GM18502 (cell line): Measurements from ENCODE around the gene OR1I1.

Source experiments
- ATAC-seq: cut with Tn5 transposase; IDR thresholded peaks from one replicate; pipeline ENCODE4 v1.9.1; 2021; ENCODE audit warnings: mild to moderate bottlenecking; ENCODE audit not compliant: unreplicated experiment, poor library complexity

OR1I1 gene

GRCh38 chr19:15115762-15116615 is 34.0 kb downstream of the OR1I1 start:
- ATAC-seq, result no peak

GRCh38 chr19:15116856-15117255 is 34.8 kb downstream of the OR1I1 start:
- ATAC-seq, result no peak

DNA sequence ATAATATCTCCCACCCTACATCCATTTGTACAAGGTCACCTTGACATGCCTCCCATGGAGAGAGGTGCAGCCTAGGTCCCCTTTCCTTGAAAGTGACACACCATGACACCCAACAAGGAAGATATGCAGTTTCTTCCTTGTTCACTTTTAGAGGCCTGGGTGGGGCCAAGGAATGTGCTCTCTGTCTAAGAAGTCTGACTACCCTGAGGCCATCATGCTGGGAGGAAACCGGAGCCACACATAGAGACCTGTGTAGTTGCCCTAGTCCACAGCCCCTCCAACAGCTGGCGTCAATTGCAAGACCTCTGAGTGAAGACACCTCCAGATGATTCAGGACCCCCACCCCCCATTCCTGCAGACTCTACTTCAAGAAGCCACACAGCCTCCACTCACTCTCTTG is 36.2 kb downstream of the OR1I1 start:
- no peak for ATAC-seq

DNA sequence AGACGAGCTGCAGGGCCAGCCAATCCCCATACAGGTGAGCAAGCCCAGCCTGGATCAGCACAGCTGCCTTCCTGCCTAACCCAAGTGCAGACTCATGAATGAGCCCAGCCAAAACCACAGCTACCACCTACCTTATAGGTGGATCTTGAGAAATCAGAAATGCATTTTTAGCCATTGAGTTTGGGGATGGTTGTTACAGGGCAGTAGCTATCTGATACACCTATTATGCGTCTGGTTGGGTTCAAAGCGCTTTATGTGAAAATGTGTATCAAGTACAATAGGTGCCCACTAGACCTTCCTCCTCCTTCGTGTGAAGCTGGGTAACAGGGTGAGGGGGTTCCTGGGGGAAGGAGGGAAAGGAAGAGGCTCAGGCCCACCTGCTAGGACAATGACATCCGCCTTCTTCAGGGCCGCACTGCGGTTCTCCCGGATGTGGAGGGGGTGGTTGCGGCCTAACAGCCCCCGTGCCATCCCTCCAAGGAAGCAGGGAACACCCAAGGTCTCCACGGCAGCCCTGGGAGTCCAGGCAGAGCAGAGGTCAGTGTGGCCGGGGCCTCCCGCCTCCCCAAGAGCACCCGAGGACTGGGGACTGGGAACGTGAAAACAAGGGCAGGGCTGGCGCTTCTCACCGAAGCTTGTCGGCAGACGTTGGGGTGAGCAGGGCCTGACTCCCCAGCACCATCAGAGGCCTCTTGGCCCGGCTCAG is 36.9 kb downstream of the OR1I1 start:
- ATAC-seq, result no peak

DNA sequence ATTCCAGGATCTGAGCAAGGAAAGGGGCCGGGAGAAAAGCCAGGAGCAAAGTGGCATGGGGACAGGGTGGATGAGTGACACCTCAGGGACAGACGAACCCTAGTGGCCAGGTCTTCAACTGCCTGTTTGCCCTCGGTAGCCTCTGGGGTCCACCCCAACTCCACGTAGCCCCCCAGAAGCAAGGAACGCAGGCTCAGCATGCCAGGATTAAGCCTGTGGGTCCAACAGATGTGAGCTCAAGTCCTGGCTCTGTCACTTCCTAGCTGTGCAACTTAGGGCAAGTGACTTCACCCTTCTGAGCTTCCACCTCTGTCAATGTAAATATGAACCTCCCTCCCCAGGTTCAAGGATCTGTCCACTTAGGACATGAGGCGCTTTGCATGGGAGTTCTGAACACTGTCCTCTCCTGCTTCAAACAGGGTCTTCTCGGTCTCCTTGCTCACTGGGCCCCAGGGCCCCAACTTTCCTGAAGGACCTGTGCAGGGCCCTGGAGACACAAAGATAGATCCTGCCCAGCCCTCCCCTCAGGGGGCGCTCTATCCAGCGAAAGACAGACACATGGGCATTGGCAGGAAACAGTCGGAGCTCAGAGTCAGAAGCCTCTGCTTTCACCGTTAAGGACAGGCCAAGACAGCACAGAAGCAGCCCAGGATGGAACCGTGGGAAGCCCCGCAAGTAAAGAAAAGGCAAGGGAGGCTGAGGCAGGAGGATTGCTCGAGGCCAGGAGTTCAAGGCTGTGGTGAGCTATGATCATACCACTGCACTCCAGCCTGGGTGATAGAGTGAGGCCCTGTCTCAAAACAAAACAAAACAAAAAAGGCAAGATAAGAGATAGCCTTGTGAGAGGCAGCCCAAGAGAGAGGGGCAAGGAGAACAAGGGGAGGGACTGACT is 38.4 kb downstream of the OR1I1 start:
- ATAC-seq, result no peak

GRCh38 chr19:15122331-15123030 is 40.5 kb downstream of the OR1I1 start:
- no peak for ATAC-seq

GRCh38 chr19:15123031-15123890 is 41.2 kb downstream of the OR1I1 start:
- ATAC-seq, result no peak

DNA sequence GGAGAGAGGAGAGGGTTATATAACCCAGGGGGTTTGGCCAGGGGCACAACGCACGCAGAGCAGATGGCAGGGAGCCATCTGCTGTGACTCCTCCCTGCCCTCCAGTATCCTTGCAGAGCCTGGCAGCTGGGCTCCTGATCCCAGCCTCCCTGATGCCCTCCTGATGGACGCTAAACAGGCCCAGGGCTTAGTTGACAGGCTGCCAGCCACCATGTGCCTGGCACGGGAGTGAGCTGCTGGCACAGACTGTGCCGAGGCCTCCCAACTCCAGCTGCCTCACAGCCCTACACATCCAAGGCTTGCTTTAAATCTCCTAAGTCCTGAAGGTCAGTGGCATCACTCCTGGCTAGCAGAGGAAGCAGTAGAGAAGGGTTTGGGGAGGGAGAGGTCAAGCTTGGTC is 41.9 kb downstream of the OR1I1 start:
- ATAC-seq, result no peak

DNA sequence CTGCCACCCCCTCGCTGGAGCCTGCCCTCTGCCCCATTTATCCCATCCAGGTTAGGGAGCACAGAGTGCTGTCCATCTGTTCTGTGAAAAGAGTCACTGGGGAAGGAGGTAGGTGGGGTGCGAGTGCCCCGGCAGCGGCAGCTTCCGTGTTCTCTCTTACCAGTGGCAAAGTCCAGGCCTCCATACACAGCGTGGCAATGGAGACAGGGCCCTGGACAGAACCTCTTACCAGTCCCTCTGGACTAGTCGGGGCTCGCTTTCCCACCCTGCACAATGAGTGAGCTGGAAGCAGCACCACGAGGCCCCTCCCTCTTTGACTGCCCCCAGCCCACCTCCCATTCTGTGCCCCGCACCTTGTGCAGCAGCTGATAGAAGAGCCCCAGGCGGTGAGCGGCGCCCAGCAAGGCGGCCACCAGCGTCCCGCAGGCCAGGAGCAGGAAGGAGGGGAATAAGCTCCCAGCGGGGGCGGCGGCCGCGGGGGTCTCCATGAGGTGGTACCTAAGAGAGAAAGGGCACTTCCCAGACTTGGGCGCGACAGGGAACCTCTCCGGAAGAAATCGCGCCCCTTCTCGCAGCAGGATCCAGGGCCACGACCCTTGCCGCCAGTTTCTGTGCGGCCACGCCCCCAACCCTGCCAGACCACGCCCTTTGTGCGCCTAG is 42.7 kb downstream of the OR1I1 start:
- ATAC-seq, result no peak

- ATAC-seq, result peak; percentile 90
Observed at GRCh38 chr19:15125232-15126067, 43.4 kb downstream of the OR1I1 start.

GRCh38 chr19:15126131-15126910 is 44.3 kb downstream of the OR1I1 start:
- no peak for ATAC-seq

DNA sequence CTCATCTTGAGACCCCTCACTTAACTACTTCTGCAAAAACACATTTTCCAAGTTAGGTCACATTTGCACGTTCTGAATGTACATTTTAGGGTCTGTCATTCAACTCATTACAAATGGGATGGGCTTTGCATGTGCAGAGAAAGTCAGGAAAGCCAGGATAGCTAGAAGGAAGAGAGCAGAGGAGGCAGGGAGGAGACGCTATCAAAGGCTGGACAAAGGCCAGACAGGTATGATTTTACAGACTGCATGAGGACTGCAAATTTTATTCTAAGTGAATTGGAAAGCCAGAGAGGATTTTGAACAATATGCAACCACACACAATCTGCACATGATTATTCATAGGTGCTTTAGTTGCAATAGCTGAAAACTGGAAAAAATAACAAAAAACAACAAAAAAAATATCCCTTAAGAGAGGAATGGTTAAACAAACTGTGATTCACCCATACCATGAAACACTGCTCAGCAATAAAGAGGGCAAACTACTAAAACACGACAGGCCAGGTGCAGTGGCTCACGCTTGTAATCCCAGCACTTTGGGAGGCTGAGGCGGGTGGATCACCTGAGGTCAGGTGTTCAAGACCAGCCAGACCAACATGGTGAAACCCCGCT is 46.3 kb downstream of the OR1I1 start:
- ATAC-seq, result no peak

- no peak for ATAC-seq
Observed at GRCh38 chr19:15129856-15130585, 48.0 kb downstream of the OR1I1 start.

DNA sequence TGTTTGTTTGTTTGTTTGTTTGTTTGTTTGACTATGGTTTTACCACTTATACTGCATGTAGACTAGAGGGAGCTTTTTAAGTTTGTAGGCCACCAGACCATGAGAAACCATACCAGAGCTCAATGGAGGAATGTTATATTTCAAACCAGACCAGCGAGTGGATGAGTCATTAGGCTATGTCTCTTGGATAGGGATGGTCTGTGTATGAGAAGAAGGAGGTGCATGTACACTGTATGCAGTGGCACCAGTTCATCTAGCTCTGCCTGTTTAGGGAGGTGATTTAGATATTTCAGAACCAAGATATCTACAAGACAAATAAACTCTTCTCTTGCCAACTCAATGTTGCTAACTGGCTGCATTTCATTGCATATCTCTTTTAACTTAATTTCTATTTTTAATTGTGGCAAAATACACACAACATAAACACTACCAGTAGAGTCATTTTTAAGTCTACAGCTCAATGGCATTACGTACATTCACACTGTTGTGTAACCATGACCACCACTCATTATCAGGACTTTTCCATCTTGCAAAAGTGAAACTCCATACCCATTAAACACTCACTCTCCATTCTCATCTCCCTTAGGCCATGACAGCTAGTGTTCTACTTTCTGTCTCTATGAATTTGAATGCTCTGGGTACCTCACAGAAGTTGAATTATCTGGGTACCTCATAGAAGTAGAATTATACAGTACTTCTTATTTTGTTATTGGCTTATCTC is 54.4 kb downstream of the OR1I1 start:
- no peak for ATAC-seq

DNA sequence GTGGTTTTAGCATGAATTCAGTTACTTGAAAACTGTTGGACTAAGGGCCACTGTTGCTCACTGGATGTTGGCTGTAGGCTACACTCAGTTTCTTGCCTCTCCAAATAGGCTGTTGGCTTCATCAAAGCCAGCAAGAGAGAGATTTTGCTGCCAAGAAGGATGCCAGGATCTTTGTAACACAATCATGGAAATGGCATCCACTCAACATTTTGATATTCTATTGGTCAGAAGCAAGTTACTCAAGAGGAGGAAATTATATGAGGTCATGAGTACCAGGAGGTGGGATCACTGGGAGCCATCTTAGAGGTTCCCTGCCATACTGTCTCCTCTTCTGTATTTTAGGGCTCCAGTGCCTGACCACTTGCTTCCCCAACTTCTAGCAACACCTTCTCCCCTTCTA is 55.8 kb downstream of the OR1I1 start:
- no peak for ATAC-seq
